Ishikawa (cell line): ENCODE measurements around the gene CEMIP2.

Experiments used
- CEBPB ChIP-seq: IDR thresholded peaks from 2 replicates; pipeline ENCODE4 v1.6.1; 2012
- CREB1 ChIP-seq: IDR thresholded peaks from 2 replicates; pipeline ENCODE4 v1.6.1; 2012; ENCODE audit warnings: low read depth
- EP300 ChIP-seq: IDR thresholded peaks from 2 replicates; pipeline ENCODE4 v1.6.1; 2012; ENCODE audit warnings: borderline replicate concordance
- FOXM1 ChIP-seq: IDR thresholded peaks from 2 replicates; pipeline ENCODE4 v1.6.1; 2012; ENCODE audit warnings: low read depth, borderline replicate concordance
- MAX ChIP-seq: IDR thresholded peaks from 2 replicates; pipeline ENCODE4 v1.6.1; 2012
- RAD21 ChIP-seq: IDR thresholded peaks from 2 replicates; pipeline ENCODE4 v1.6.1; 2012; ENCODE audit warnings: low read depth
- ZBTB7A ChIP-seq: IDR thresholded peaks from 2 replicates; pipeline ENCODE4 v1.6.1; 2012; ENCODE audit warnings: low read depth
- TF ChIP-seq, protein P1 (sequence below): IDR thresholded peaks from 2 replicates; pipeline ENCODE4 v1.6.1; 2012; ENCODE audit warnings: low read depth, mild to moderate bottlenecking
- TF ChIP-seq, protein P2 (sequence below): IDR thresholded peaks from 2 replicates; pipeline ENCODE4 v1.6.1; 2012

GRCh38 chr9:71676460-71676859 is 91.9 kb downstream of the CEMIP2 start:
- TF ChIP-seq CEBPB (no peak), EP300 (no peak), MAX (no peak), FOXM1 (no peak), CREB1 (no peak), ZBTB7A (no peak), RAD21 (no peak)
- TF ChIP-seq, protein P1, sequence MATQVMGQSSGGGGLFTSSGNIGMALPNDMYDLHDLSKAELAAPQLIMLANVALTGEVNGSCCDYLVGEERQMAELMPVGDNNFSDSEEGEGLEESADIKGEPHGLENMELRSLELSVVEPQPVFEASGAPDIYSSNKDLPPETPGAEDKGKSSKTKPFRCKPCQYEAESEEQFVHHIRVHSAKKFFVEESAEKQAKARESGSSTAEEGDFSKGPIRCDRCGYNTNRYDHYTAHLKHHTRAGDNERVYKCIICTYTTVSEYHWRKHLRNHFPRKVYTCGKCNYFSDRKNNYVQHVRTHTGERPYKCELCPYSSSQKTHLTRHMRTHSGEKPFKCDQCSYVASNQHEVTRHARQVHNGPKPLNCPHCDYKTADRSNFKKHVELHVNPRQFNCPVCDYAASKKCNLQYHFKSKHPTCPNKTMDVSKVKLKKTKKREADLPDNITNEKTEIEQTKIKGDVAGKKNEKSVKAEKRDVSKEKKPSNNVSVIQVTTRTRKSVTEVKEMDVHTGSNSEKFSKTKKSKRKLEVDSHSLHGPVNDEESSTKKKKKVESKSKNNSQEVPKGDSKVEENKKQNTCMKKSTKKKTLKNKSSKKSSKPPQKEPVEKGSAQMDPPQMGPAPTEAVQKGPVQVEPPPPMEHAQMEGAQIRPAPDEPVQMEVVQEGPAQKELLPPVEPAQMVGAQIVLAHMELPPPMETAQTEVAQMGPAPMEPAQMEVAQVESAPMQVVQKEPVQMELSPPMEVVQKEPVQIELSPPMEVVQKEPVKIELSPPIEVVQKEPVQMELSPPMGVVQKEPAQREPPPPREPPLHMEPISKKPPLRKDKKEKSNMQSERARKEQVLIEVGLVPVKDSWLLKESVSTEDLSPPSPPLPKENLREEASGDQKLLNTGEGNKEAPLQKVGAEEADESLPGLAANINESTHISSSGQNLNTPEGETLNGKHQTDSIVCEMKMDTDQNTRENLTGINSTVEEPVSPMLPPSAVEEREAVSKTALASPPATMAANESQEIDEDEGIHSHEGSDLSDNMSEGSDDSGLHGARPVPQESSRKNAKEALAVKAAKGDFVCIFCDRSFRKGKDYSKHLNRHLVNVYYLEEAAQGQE = no peak
- TF ChIP-seq, protein P2, sequence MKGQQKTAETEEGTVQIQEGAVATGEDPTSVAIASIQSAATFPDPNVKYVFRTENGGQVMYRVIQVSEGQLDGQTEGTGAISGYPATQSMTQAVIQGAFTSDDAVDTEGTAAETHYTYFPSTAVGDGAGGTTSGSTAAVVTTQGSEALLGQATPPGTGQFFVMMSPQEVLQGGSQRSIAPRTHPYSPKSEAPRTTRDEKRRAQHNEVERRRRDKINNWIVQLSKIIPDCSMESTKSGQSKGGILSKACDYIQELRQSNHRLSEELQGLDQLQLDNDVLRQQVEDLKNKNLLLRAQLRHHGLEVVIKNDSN = no peak
